Activated T-helper 1 cell treated with Interleukin-2 at 50 U/mL for 16 hours (primary cell): ENCODE results near the gene AHNAK2.
"Not testable (repeated sequence)": the region's sequence is repeated elsewhere in the genome, so short reads cannot be mapped to it uniquely, and the experiment has no call there.

Experiments
- DNase-seq: peaks from one replicate; pipeline ENCODE4 v3.0.0-alpha.2; 2020; ENCODE audit warnings: low read depth

The AHNAK2 gene

GRCh38 chr14:104897330-104898194 is 80.6 kb downstream of the AHNAK2 start:
- DNase-seq: no peak

- no peak for DNase-seq
Measured at GRCh38 chr14:104895786-104896661, 82.2 kb downstream of the AHNAK2 start.

GRCh38 chr14:104895207-104895785 is 82.9 kb downstream of the AHNAK2 start:
- no peak for DNase-seq

GRCh38 chr14:104894331-104895206 is 83.6 kb downstream of the AHNAK2 start:
- DNase-seq: no peak

GRCh38 chr14:104893435-104894207 is 84.6 kb downstream of the AHNAK2 start:
- no peak for DNase-seq

- DNase-seq: no peak
Measured at GRCh38 chr14:104892531-104893434, 85.4 kb downstream of the AHNAK2 start.

GRCh38 chr14:104891664-104892530 is 86.3 kb downstream of the AHNAK2 start:
- DNase-seq: no peak

- DNase-seq: no peak
Measured at GRCh38 chr14:104891121-104891551, 87.0 kb downstream of the AHNAK2 start.

GRCh38 chr14:104890292-104890691 is 87.9 kb downstream of the AHNAK2 start:
- not testable (repeated sequence) for DNase-seq

GRCh38 chr14:104889375-104889757 is 88.8 kb downstream of the AHNAK2 start:
- DNase-seq: no peak

- no peak for DNase-seq
Measured at GRCh38 chr14:104888489-104889374, 89.4 kb downstream of the AHNAK2 start.

GRCh38 chr14:104887623-104888488 is 90.3 kb downstream of the AHNAK2 start:
- DNase-seq: no peak
